AML-193 (cell line): ENCODE measurements around the gene TSBP1.
A peak's percentile ranks its signal among the peaks of the same experiment; 100 is the strongest.
"Not testable (repeated sequence)": the region's sequence is repeated elsewhere in the genome, so short reads cannot be mapped to it uniquely, and the experiment has no call there.

Source experiments
- DNase-seq, 2 experiments: peaks; one replicate each; lab custom pipeline; 2025; lab: John Stamatoyannopoulos, UW

The TSBP1 gene

DNA sequence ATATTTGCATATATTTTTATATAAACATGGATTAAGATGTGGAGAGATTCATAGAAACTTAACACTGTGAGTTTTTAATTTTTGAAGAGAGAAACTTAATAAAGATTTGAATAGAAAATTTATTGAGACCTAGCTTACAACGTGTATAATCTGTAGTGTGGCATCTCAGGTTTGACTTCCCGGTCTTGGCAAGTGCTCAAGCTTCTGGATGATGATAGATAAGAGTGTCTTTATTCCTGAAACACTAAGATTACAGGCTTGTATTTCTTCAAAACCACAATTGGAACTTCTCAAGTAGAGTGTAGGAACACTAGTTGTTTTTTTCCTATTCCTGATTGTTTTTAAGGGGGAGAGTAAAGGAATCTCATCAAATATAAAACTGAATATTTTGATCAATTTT is 83.3 kb downstream of the TSBP1 start:
- no peak for DNase-seq

DNA sequence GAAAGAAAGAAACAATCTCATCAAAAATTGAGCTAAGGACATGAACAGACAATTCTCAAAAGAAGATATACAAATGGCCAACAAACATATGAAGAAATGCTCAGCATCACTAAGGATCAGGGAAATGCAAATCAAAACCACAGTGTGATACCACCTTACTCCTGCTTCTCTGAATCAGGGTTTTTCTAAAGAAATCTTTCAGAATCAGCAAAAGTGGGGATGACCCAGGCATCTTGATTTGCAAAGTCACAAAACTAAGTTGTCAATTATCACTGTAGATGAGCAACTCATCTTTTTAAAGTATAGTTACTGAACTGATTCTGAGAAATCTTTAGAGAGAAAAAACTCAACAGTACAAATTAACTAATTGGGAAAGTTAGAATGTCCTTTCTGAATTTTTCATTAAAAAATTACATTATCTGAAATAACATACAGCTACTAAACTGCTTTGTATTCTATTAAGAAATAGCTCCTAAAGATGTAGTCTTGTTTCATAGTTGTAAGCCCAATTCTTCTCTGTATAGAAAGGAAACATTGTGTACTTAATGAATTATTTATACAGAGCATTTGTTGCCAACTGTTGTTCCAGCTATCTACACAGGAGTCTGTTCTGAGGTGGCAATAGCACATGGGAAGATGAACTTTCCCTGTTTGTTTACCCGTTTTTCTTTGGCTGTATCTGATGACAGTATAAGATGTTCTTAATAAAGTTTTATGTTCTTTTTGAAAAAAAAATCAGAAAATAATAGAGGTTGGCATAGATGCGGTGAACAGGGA is 97.7 kb downstream of the TSBP1 start:
- not testable (repeated sequence) for DNase-seq

DNA sequence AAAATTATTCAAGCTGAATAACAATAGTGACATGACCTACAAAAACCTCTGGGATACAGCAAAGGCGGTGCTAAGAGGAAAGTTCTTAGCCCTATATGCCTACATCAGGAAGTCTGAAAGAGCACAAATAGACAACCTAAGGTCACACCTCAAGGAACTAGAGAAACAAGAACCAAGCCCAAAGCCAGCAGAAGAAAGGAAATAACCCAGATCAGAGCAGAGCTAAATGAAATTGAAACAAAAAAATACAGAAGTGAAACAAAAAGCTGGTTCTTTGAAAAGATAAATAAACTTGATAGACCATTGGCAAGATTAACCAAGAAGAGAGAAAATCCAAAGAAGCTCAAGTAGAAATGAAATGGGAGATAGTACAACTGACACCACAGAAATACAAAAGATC is 100.3 kb downstream of the TSBP1 start:
- no peak for DNase-seq

DNA sequence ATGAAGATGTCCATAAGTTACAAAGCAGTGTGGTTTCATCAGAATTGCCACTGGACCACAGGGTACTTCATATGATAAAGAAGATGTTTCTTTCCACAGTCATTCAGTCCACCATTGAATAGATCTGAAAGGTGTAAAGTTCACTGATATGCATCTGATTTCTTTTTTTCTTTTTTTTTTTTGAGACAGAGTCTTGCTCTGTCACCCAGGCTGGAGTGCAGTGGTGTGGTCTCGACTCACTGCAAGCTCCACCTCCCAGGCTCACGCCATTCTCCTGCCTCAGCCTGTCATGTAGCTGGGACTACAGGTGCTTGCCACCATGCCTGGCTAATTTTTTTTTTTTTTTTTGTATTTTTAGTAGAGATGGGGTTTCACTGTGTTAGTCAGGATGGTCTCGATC is 103.2 kb downstream of the TSBP1 start:
- not testable (repeated sequence) for DNase-seq

DNA sequence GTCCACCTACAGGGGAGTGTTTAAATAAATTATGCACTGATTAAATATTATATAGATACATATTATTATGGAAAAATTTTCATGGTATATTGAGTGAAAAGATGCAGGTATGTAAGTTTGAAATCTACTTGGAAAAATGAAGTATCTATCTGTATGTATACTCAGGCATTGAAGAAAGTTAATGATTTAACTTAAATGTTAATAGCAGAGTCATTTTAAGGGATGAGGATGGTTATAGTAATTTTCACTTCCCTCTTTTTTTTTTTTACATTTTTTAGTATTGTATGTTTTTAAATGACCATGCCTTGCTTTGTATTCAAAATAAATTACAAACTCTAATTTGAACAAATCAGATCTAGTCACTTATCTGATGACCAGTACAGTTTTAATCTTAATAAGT is 104.7 kb downstream of the TSBP1 start:
- DNase-seq, result no peak

DNA sequence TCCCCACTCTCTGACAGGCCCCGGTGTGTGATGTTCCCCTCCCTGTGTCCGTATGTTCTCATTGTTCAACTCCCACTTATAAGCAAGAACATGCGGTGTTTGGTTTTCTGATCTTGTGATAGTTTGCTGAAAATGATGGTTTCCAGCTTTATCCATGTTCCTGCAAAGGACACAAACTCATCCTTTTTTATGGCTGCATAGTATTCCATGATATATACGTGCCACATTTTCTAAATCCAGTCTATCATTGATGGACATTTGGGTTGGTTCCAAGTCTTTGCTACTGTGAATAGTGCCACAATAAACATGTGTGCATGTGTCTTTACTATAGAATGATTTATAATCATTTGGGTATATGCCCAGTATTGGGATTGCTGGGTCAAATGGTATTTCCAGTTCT is 114.4 kb downstream of the TSBP1 start:
- not testable (repeated sequence) for DNase-seq

DNA sequence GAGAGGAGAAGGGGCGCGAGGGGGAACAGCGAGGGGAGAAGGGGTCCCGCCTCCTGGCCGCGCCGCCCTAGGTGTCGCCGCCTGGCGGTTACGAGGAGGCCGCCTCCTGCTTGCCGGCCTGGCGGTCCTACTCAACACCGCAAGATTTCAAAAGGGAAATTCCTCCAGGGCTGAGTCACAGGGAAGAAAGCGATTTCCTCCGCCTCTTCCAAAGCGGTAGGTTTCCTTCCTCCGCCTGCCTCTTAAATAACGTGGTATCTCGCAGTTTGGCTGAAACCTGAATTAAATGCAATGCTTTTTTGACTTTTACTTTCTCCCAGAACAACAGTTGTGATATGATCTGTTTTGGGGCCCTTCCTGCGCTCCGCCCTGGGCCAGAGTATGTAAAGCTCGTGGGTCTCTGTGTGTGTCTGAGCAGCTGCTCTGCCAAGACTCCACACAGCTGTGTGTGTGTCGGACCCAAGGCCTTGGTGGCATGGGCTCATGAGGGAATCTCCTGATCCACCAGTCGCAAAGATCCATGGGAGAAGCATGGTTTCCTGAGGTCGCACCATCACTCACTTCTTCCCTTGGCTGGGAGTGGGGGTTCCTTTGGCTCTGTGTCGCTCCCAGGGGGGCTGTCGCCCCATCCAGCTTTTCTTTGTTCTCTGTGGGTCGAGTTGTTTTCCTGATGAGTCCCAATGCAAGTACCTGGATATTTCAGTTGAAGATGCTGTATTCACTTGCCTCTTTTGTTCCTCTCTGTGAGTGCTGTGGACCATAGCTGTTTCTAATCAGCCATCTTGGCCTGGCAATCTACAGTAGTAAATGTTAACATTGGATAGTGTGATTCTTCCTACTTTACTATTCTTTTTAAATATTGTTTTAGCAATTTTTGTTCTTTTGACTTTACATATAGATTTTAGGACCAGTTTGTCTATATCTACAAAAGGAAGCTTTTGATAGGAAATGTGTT is 116.2 kb downstream of the TSBP1 start:
- DNase-seq, result no peak

DNA sequence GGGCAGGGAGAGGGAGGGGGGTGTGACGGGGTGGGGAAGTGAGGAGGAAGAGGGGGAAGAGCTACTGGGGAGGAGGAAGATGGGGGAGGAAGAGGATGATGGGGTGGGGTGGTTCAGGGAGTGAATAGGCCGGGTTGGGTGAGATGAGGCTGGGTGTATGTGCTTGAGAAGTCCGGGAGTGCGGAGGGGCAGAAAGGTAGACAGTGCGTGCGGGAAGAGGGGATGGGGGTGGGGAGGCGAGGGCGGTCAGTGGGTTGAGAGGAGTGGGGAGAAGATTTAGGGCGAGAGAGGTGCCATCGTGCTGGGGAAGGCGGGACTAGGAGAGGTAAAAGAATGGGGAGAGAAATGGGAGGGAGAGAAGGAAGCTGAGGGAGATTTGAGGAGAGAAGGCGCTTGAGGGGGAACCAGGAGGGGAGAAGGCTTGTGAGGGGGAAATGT is 116.9 kb downstream of the TSBP1 start:
- no peak for DNase-seq

DNA sequence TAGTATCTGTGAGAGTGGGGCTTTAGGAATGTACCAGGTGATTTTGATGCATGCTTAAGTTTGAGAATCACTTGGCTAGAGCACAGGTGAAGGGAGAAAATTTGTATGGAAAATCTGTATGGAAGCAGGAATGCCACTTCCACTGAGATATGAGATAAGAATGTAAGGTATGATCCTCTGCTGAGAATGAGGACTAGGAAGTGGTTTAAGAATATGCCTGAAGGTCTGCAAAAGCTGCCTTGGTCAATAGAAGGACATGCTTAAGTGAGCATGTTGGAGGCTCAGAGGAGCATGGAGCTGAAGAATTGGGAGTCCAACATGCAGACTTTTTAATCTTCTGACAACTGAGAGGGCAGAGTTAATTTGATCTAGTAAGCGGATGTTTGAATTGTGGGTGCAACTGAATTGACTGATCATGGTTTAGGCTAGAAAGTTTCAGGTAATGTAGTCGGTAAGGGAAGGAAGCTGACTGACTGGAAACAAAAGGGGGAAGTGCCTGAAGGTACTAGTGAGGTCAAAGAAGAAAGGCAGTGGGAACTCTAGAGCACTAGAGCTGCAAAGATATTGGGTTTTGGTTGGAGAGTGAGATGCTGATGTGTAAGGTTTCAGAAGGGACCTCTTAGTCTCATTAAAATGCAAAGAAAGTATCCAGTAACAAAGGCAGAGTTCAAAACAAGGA is 119.2 kb downstream of the TSBP1 start:
- DNase-seq, result peak; percentile 14 to 21

DNA sequence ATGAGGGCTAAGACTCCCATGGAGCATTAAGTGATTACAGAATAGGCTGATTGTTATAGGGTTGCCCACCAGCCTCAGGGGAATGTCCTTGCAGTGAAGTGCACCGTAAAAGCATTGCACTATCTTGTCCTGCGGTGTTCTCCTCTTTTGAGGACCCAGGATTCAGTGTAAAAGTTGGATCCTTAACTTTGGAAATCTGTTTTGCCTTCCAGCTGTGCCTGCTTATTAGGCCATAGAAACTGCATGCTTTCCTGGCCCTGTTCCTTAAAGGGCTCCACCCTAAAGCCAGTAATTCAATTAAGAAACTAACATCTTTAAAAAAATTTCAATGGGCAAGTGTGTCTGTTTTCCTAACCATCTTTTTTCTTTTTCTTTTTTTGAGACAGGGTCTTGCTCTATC is 122.4 kb downstream of the TSBP1 start:
- no peak for DNase-seq

DNA sequence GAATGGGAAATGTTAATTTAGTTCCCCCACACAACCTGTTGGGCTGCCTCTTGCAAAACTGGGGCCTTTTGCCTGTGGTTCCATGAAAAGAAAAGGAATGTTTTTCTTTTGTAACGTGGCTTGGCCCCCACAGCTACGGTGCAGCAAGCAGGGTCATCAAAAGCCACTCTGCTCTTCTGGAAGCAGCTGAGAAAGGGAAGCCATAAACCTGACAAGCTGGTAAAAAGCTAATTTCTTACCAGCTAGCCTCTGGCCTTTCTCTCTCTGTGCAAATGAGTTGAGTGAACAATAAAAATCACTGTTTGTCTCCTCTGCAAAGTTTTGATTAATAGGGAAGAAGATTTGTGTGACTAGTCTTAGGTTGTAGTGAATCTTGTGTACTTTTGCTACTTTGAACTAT is 124.3 kb downstream of the TSBP1 start:
- no peak for DNase-seq

DNA sequence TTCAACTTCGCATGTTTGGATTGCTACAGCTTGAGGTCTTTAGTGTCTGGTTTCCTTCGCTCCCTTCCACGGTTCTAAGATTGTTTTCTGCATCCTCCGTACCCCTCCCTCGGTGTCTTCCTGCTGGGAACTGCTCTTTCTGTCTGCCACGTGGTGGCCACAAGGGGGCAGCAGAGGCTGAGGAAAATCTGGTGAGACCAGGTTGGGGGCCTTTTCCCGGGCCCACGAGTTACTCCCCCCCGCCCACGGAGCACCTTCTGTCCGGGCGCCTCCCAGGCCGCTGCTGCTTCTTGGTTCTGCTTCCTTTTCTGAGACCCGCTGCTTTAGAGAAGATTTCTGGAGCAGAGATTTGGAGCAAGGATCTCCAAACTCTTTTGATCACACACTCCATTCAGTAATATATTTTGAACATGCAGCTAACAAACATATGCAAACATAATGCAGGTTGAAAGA is 126.7 kb downstream of the TSBP1 start:
- peak; percentile 42 to 44 for DNase-seq

DNA sequence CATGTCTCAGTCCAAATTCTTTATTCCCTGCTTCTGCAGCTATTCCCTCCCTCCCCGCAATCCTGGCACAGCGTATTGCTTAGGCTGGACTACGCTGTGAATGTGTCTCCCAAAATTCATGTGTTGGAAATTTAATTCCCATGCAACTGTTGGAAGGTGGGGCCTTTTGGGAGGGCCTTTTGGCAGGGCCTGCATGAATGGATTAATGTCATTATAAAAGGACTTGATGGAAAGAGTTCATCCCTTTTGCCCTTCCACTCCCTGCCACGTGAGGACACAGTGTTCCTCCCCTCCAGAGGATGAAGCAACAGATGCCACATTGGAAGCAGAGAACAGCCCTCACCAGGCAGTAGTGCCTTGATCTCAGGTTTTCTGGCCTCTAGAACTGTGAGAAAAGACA is 127.4 kb downstream of the TSBP1 start:
- DNase-seq, result no peak
